K562 (cell line): Measurements from ENCODE around the gene PREB. TPM values are rescaled to one million over a fixed set of nuclear protein-coding genes. Genes with fewer than 3 reads are reported as not detected.
A peak's percentile ranks its signal among the peaks of the same experiment; 100 is the strongest.

Source experiments
- ATAC-seq: fragments of 200-7000 bp; cut with Tn5 transposase; 3 replicates; pipeline ENCODE4 v1.9.1; 2020; ENCODE audit warnings: moderate library complexity
- BruUV-seq: library from RNA; stranded (reverse); fragments of 400-500 nt; replicated peaks from 2 replicates; lab custom pipeline; 2021; lab: Mats Ljungman, UMichigan
- CTCF ChIA-PET: fragments of 300-600 bp; formaldehyde crosslinking; extraction: SDS; loops from one replicate; lab custom pipeline; 2021; ENCODE audit warnings: low intra/inter-chr PET ratio; lab: Yijun Ruan, JAX
- POLR2A ChIA-PET: fragments of 300-600, 350-650 bp; sonication (Branson Sonifier 250); formaldehyde crosslinking; extraction: SDS; loops from one replicate; lab custom pipeline; 2021; ENCODE audit warnings: antibody characterized with exemption, inconsistent platforms; lab: Yijun Ruan, JAX
- DNase-seq, 4 experiments: peaks; one replicate each; pipeline versions ENCODE4 v3.0.0 to v3.0.0-alpha.2; 2011 to 2018; ENCODE audit warnings: low spot score in 3 of 4, mixed read lengths in 3 of 4; ENCODE audit errors: extremely low read depth in 1 of 4
- FAIRE-seq: peaks from 2 replicates; lab custom pipeline; 2011; peaks lifted over from hg19 to GRCh38; lab: Jason Lieb, UNC
- H2AFZ ChIP-seq: 2 replicates; pipeline ENCODE4 v1.6.0; 2011; ENCODE audit warnings: low read depth, low read length, control low read depth, inconsistent platforms
- H3K27ac ChIP-seq: fragments of 200-600 bp; 3 replicates; pipeline ENCODE4 v1.8.0; 2011; ENCODE audit warnings: low read depth, mild to moderate bottlenecking, control low read depth, inconsistent platforms, low read length, moderate library complexity, mixed read lengths; ENCODE audit errors: extremely low read depth
- H3K27me3 ChIP-seq, 2 experiments: fragments of 300-600 bp in 1 of 2; 2 replicates in 1 of 2; 3 replicates in 1 of 2; pipeline versions ENCODE4 v1.6.0 to v1.8.0; 2011; ENCODE audit warnings: inconsistent platforms in 2 of 2, low read length in 2 of 2, mild to moderate bottlenecking in 1 of 2, mixed read lengths in 1 of 2, moderate library complexity in 1 of 2; ENCODE audit not compliant: control insufficient read depth in 2 of 2, insufficient read depth in 2 of 2
- H3K36me3 ChIP-seq: fragments of 300-600 bp; 3 replicates; pipeline ENCODE4 v1.8.0; 2011; ENCODE audit warnings: mild to moderate bottlenecking, low read length, inconsistent platforms; ENCODE audit not compliant: control insufficient read depth, insufficient read depth
- H3K4me1 ChIP-seq, 2 experiments: fragments of 200-600 bp in 1 of 2; replicated peaks in 1 of 2; 2 replicates in 1 of 2; 3 replicates in 1 of 2; pipeline versions ENCODE4 v1.5.1 to v1.8.0; 2011; ENCODE audit warnings: inconsistent platforms in 2 of 2, low read length in 2 of 2, mild to moderate bottlenecking in 1 of 2, mixed read lengths in 1 of 2, moderate library complexity in 1 of 2; ENCODE audit not compliant: control insufficient read depth in 2 of 2, insufficient read depth in 2 of 2
- H3K4me2 ChIP-seq: 2 replicates; pipeline ENCODE4 v1.6.1; 2011; ENCODE audit warnings: low read length, control low read depth, inconsistent platforms, mixed read lengths; ENCODE audit not compliant: insufficient read depth
- H3K4me3 ChIP-seq: fragments of 200-600 bp; sonication (generic), shearing (Covaris generic); 2 replicates; pipeline ENCODE4 v1.5.1; 2016; ENCODE audit warnings: control low read depth, inconsistent platforms
- H3K79me2 ChIP-seq: fragments of 200-600 bp; 3 replicates; pipeline ENCODE4 v1.8.0; 2011; ENCODE audit warnings: low read length, inconsistent platforms; ENCODE audit not compliant: control insufficient read depth, insufficient read depth
- H3K9ac ChIP-seq, 2 experiments: 2 replicates each; pipeline versions ENCODE4 v1.6.0 to v1.6.1; 2011; ENCODE audit warnings: low read depth in 2 of 2, low read length in 2 of 2, control low read depth in 1 of 2, inconsistent platforms in 1 of 2, mild to moderate bottlenecking in 1 of 2, mixed read lengths in 1 of 2; ENCODE audit not compliant: insufficient read depth in 1 of 2
- H3K9me1 ChIP-seq: one replicate; pipeline ENCODE4 v1.6.0; 2011; ENCODE audit warnings: inconsistent platforms, mild to moderate bottlenecking, low read length, moderate library complexity; ENCODE audit not compliant: control insufficient read depth, insufficient read depth
- H3K9me3 ChIP-seq: replicated peaks from 2 replicates; pipeline ENCODE4 v1.5.1; 2011; ENCODE audit warnings: low read depth, low read length, inconsistent platforms; ENCODE audit not compliant: control insufficient read depth, insufficient read depth
- H4K20me1 ChIP-seq: replicated peaks from 2 replicates; pipeline ENCODE4 v1.6.1; 2011; ENCODE audit warnings: low read length, inconsistent platforms, mixed read lengths; ENCODE audit not compliant: control insufficient read depth, insufficient read depth
- DEAF1 ChIP-seq: fragments of 450-650 bp; formaldehyde crosslinking; IDR thresholded peaks from 2 replicates; pipeline ENCODE4 v1.4.0; 2020; ENCODE audit warnings: mild to moderate bottlenecking, moderate library complexity
- HOMEZ ChIP-seq: fragments of 250-450 bp; sonication (Bioruptor Pico); IDR thresholded peaks from 2 replicates; pipeline ENCODE4 v1.4.0; 2020; ENCODE audit warnings: mild to moderate bottlenecking, moderate library complexity
- RBFOX2 ChIP-seq: fragments of 200-400 bp; formaldehyde crosslinking; IDR thresholded peaks from 2 replicates; pipeline ENCODE4 v1.6.1; 2017; ENCODE audit warnings: low read depth, mild to moderate bottlenecking, low read length, moderate library complexity
- YBX1 ChIP-seq: fragments of 450-650 bp; IDR thresholded peaks from 2 replicates; pipeline ENCODE4 v1.7.1; 2016; ENCODE audit warnings: mild to moderate bottlenecking
- ZNF175 ChIP-seq: fragments of 200-800 bp; sonication (Bioruptor generic); IDR thresholded peaks from 2 replicates; pipeline ENCODE4 v1.6.1; 2016; ENCODE audit warnings: low read depth, mild to moderate bottlenecking, missing genetic modification characterization, missing compliant biosample characterization
- WGBS: fragments of 100-300 bp; shearing (Covaris generic); methylation state at CpG from one replicate; pipeline ENCODE4 v1.1.6; 2016; ENCODE audit warnings: low coverage, mixed read lengths; ENCODE audit not compliant: insufficient coverage; ENCODE audit errors: missing lambda C conversion rate; 5-methylcytosine and 5-hydroxymethylcytosine counted together
- in situ Hi-C: fragments of 300-500 bp; cut with MboI; formaldehyde crosslinking; loops from 4 replicates; pipeline ENCODE4 v1.15.0; 2018; ENCODE audit warnings: inconsistent platforms, mixed read lengths
- intact Hi-C: fragments of 100-400 bp; cut with micrococcal nuclease; formaldehyde crosslinking; loops from 2 replicates; pipeline ENCODE4 v1.14.2; 2022
- polyA plus RNA-seq, 8 experiments: library from polyadenylated mRNA; depleted of rRNA in 4 of 8; stranded (reverse) in 5 of 8; unstranded in 3 of 8; fragments of >200 nt; fragmentation: Nextera tagmentation in 2 of 8; fragmentation: Illumina TruSeq in 1 of 8; extraction: Ambion mirVana in 2 of 8; extraction: Trizol in 1 of 8; gene quantifications; 2 replicates each; pipeline versions ENCODE4 v1.2.1 to v1.2.3, GENCODE V29; 2011 to 2014; ENCODE audit warnings: inconsistent platforms in 1 of 8, missing spikeins in 1 of 8
- total RNA-seq, 7 experiments: library from RNA; depleted of rRNA in 6 of 7; stranded (reverse); fragments of >200 nt in 6 of 7; fragmentation: Illumina TruSeq in 2 of 7; extraction: Trizol in 2 of 7; gene quantifications; 2 replicates each; pipeline versions ENCODE4 v1.2.1 to v1.2.3, GENCODE V29; 2011 to 2021; ENCODE audit warnings: low replicate concordance in 1 of 7

PREB gene
- total and polyA plus RNA-seq, 9 of the 15 experiments (the other 6 are each of a cell fraction or from before 2014, with no cell fraction given): 35.1 to 84.2 (median 67.2) TPM

DNA sequence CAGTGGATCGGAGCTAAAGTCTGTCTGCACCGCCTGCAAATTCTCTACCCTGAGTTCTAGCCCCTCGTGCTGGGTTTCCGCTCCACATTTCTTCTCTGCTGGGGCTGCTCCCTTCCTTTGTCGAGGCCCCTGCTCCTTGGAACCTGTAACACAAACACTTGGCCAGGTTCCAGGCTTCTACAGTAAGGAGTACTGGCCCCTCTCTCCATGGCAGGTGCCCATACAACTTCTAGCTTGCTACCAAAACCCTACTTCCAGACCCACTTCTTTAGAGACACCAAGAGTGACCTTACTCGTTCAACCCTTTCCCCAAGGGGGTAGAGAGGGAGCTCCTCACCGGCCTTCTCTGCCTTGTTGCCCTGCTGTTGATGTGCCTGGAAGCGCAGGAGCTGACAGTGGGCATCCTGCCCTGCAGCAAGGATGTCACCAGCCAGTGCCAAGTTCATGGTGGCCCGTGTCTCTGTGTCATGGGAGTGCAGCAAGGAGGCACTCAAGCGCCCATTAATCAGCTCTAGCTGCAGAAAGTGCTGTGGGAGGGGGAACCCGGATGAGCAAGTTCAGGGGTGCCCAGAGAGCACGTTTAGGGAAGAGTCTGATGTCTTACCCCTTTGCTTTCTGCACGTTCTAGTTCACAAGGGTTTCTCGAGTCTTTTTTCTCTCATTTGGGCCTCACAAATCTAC lies 1.1 kb downstream of the PREB start (continued):
- TF ChIP-seq DEAF1 (CRISPR knock-in tag) (0 out of 2 replicates have a peak, but pooled peaks have one; percentile 18), YBX1 (no peak)

DNA sequence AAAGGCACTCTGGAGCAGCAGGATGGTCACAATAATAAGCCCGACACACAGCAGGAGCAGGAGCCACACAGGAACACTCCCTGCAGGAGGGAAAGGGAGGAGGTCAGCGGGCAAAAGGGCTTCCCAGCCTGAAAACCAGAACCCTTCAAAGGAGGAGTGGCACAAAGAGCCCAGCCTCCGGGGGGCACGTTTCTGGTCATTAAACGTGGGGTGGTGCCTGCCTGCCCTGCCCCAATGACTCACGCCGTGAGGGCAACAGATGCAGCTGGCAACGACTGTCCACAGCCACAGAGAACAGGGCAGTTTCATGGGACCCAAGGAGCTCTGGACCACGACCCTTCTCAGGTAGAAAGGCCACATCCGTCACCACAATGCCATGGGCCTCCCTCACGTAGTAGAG lies 3.0 kb downstream of the PREB start:
- CTCF ChIA-PET: no interaction called here
- peaks cover 21% of the 10 kb centered on the region for H3K79me2 ChIP-seq
- no peaks in the 10 kb centered on the region for H3K27me3 ChIP-seq
- H3K9ac ChIP-seq: no peak overlapping the region; a peak in 1 of 4 replicates
- no peak for ATAC-seq
- H4K20me1 ChIP-seq: no peaks in the 10 kb centered on the region; the same call in 1 of the 2 replicates
- H3K27ac ChIP-seq: no peak overlapping the region
- BruUV-seq: no TSS peak
- no peak for FAIRE-seq
- no peaks in the 10 kb centered on the region; the same call in 1 of the 2 replicates for H3K9me3 ChIP-seq
- POLR2A ChIA-PET: no interaction called here
- H3K36me3 ChIP-seq: peaks cover 42% of the 10 kb centered on the region; the same call in 2 of the 3 replicates
- 94% methylated on average over 11 of the region's 11 CpGs for WGBS
- intact Hi-C loops (no loop called here), in situ Hi-C loops (no loop called here)
- TF ChIP-seq HOMEZ (CRISPR knock-in tag) (no peak), RBFOX2 (peak; percentile 11; the same call in 1 of the 2 replicates), ZNF175 (CRISPR knock-in tag) (no peak)
- H3K4me1 ChIP-seq: peaks cover 15 to 32% of the 10 kb centered on the region in 2 experiments; a peak in 4 of 5 replicates
- peaks cover 8% of the 10 kb centered on the region for H3K9me1 ChIP-seq
- no peak overlapping the region for H3K4me2 ChIP-seq
- no peak overlapping the region for H3K4me3 ChIP-seq
- no peak overlapping the region for H2AFZ ChIP-seq
- no peak for DNase-seq
